ENCODE measurements around the gene SSBP1.

DNA sequence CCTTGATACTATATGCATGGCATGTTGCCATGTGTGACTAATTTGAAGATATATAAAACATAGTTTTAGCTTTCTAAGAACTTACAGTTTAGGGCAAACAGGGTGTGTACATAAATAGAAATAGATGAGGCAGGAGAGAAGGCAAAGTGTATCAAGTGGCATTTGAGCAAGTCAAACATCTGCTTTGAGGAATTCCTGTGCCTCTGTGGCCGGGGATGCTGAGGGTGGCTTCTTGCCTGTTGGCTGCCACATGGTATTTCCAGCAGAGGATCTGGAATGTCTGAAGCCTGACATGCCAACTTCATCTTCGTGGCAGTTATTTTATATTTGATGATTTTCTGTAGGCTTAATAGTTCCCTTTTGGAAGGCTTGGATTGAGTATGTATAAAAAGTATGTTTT lies 6.0 kb downstream of the SSBP1 start:
- TF ChIP-seq RXRA (IDR thresholded peaks at IDR 0.05), result no peak
- no peak for TF ChIP-seq RAD21 (IDR thresholded peaks at IDR 0.05)
- TF ChIP-seq CTCF (IDR thresholded peaks at IDR 0.05; ENCODE audit: low read depth, low read length, missing input control), result no peak
- no peak for TF ChIP-seq EGR1 (IDR thresholded peaks at IDR 0.05; ENCODE audit: low read depth in 2 of 2)
- TF ChIP-seq REST (IDR thresholded peaks at IDR 0.05), result no peak
- no peak for TF ChIP-seq FOXA1 (IDR thresholded peaks at IDR 0.05)
- no peak for TF ChIP-seq ZBTB33 (IDR thresholded peaks at IDR 0.05)
- no peak for TF ChIP-seq TAF1 (conservative IDR thresholded peaks at IDR 0.05)

Data from liver (tissue), 3 donors.